ENCODE measurements around the gene GRM7. TPM values are rescaled to one million over a fixed set of nuclear protein-coding genes. Genes with fewer than 3 reads are reported as not detected.

GRM7 gene
- total and polyA plus RNA-seq, 2 donors (not counting 1 experiment from before 2014, with no cell fraction given): not detected

- no peaks in the 10 kb centered on the region for H4K20me1 ChIP-seq (ENCODE audit: control insufficient read depth, insufficient read depth, low read length, poor library complexity, severe bottlenecking)
- H3K9ac ChIP-seq (ENCODE audit: low read length): no peak overlapping the region
- ChIA-PET POLR2A (no interaction called here), CTCF (no interaction called here)
- H3K79me2 ChIP-seq (ENCODE audit: control insufficient read depth, insufficient read depth, low read length): no peaks in the 10 kb centered on the region
- H3K27ac ChIP-seq (ENCODE audit: low read length in 2 of 2): no peak overlapping the region
- H2AFZ ChIP-seq (ENCODE audit: insufficient read depth, low read depth, low read length, poor library complexity, severe bottlenecking): no peak overlapping the region
- H3K9me3 Mint-ChIP-seq (ENCODE audit: insufficient read depth): no peaks in the 10 kb centered on the region
- no peak overlapping the region for H3K4me3 ChIP-seq (ENCODE audit: control extremely low read depth in 1 of 5, extremely low read depth in 1 of 5, insufficient read depth in 1 of 5, low read depth in 2 of 5, low read length in 4 of 5)
- no peaks in the 10 kb centered on the region for H3K36me3 ChIP-seq (replicated peaks in 1 of 2; ENCODE audit: control extremely low read depth in 1 of 2, control insufficient read depth in 1 of 2, extremely low read depth in 1 of 2, insufficient read depth in 2 of 2, low read length in 1 of 2)
- H3K27me3 Mint-ChIP-seq: no peaks in the 10 kb centered on the region
- H3K4me3 Mint-ChIP-seq: no peak overlapping the region
- H3K4me1 ChIP-seq (ENCODE audit: control insufficient read depth in 2 of 2, insufficient read depth in 2 of 2, low read length in 2 of 2): no peaks in the 10 kb centered on the region
- no peaks in the 10 kb centered on the region for H3K4me1 Mint-ChIP-seq
- H3K9me3 ChIP-seq (ENCODE audit: control extremely low read depth in 1 of 3, control insufficient read depth in 2 of 3, insufficient read depth in 1 of 3, low read length in 2 of 3): peaks cover 0 to 1% (median 0%) of the 10 kb centered on the region in 3 donors
- intact Hi-C loops (cut with micrococcal nuclease): no loop called here
- 80% methylated on average over 3 of the region's 4 CpGs for WGBS (ENCODE audit: insufficient coverage)
- no peak for TF ChIP-seq EZH2 (IDR thresholded peaks at IDR 0.05; ENCODE audit: borderline replicate concordance, insufficient read depth, low read depth, low read length, poor library complexity, severe bottlenecking)
- no peak for TF ChIP-seq CTCF (IDR thresholded peaks at IDR 0.05)
- H3K27ac Mint-ChIP-seq: no peak overlapping the region
- no peak overlapping the region for H3K4me2 ChIP-seq (replicated peaks; ENCODE audit: low read depth, low read length, poor library complexity, severe bottlenecking)
- no peaks in the 10 kb centered on the region for H3K27me3 ChIP-seq (replicated peaks in 1 of 4; ENCODE audit: control extremely low read depth in 1 of 4, control insufficient read depth in 3 of 4, insufficient read depth in 4 of 4, low read length in 3 of 4)
- ATAC-seq (ENCODE audit: low read depth): no peak
- DNase-seq: no peak
Observed at GRCh38 chr3:7697548-7697947, 836.6 kb downstream of the GRM7 start.

- TF ChIP-seq CTCF (IDR thresholded peaks at IDR 0.05) (no peak), EZH2 (IDR thresholded peaks at IDR 0.05; ENCODE audit: borderline replicate concordance, insufficient read depth, low read depth, low read length, poor library complexity, severe bottlenecking) (no peak)
- CTCF ChIA-PET: no interaction called here
- Mint-ChIP-seq H3K4me1 (no peaks in the 10 kb centered on the region), H3K4me3 (no peak overlapping the region), H3K27ac (no peak overlapping the region), H3K9me3 (ENCODE audit: insufficient read depth) (no peaks in the 10 kb centered on the region), H3K27me3 (no peaks in the 10 kb centered on the region)
- Histone ChIP-seq H3K79me2 (ENCODE audit: control insufficient read depth, insufficient read depth, low read length) (no peaks in the 10 kb centered on the region), H2AFZ (ENCODE audit: insufficient read depth, low read depth, low read length, poor library complexity, severe bottlenecking) (no peak overlapping the region), H3K4me1 (ENCODE audit: control insufficient read depth in 2 of 2, insufficient read depth in 2 of 2, low read length in 2 of 2) (no peaks in the 10 kb centered on the region), H3K36me3 (replicated peaks in 1 of 2; ENCODE audit: control extremely low read depth in 1 of 2, control insufficient read depth in 1 of 2, extremely low read depth in 1 of 2, insufficient read depth in 2 of 2, low read length in 1 of 2) (no peaks in the 10 kb centered on the region), H3K4me3 (ENCODE audit: control extremely low read depth in 1 of 5, extremely low read depth in 1 of 5, insufficient read depth in 1 of 5, low read depth in 2 of 5, low read length in 4 of 5) (no peak overlapping the region), H3K9me3 (ENCODE audit: control extremely low read depth in 1 of 3, control insufficient read depth in 2 of 3, insufficient read depth in 1 of 3, low read length in 2 of 3) (peaks cover 0 to 1% (median 0%) of the 10 kb centered on the region in 3 donors), H3K9ac (ENCODE audit: low read length) (no peak overlapping the region), H3K27ac (ENCODE audit: low read length in 2 of 2) (no peak overlapping the region), H3K27me3 (replicated peaks in 1 of 4; ENCODE audit: control extremely low read depth in 1 of 4, control insufficient read depth in 3 of 4, insufficient read depth in 4 of 4, low read length in 3 of 4) (no peaks in the 10 kb centered on the region), H3K4me2 (replicated peaks; ENCODE audit: low read depth, low read length, poor library complexity, severe bottlenecking) (no peak overlapping the region), H4K20me1 (ENCODE audit: control insufficient read depth, insufficient read depth, low read length, poor library complexity, severe bottlenecking) (no peaks in the 10 kb centered on the region)
- DNase-seq (no peak), ATAC-seq (ENCODE audit: low read depth) (no peak)
- POLR2A ChIA-PET: no interaction called here
- intact Hi-C loops (cut with micrococcal nuclease): no loop called here
- 100% methylated on average over 1 of the region's 2 CpGs for WGBS (ENCODE audit: insufficient coverage)
Observed at GRCh38 chr3:7700539-7700938, 839.6 kb downstream of the GRM7 start.
